ENCODE measurements around the gene GALK1. TPM values are rescaled to one million over a fixed set of nuclear protein-coding genes. Genes with fewer than 3 reads are reported as not detected.
"Not testable (repeated sequence)": the region's sequence is repeated elsewhere in the genome, so short reads cannot be mapped to it uniquely, and the experiment has no call there.

GALK1 gene
- 101 TPM in 2 replicates for total RNA-seq

DNA sequence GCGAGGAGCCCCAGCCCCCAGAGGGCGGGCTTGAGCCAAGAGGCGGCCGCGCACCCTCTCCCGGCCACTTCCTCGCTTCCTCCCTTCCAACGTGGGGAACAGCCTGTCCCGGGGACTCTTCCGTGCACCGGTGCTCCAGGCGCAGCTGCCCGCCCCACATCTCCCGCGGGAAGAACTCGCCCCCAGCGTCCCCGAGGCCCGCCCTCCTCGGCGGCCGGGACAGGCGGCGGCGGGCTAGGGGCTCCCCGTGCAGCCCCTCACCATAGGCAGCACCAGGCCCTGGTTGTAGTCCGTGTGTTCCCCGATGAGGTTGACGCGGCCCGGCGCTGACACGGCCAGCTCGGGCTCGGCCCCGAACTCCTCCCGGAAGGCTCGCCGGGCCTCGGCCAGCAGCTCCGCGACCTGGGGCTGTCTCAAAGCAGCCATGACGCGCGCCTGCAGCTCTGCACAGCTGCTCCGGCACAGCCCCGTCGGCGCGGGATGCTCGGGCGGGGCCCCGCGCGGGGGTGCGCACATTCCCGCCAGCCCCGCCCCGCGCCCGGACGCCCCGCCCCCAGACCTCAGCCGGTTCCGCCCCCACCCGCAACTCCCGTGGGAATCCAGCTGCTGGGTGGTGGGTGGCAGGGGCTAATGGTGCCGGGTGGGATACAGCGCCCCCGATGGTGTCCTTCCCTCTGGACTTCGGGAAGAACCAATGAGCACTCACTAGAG lies at the start of gene GALK1:
Gene GALK1, minus strand, starts transcription at position 482 of the 711 bp plus-strand sequence. Its CDS starts 56 bp downstream, at position 426.
- DNase-seq (ENCODE audit: low read depth in 2 of 2) = peak; percentile 66

DNA sequence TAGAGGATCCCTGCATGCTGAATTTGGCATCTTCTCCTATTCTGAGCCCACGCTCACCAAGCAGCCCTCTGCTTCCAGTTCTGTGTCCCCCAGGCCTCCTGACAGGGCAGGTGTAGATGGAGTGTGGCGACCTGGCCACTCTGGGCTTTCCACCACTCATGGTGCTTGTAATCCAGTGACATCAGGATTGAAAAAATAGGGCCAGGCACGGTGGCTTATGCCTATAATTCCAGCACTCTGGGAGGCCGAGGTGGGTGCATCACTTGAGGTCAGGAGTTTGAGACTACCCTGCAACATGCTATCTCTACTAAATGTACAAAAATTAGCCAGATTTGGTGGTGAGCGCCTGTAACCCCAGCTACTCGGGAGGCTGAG lies 49.0 kb upstream of the GALK1 start:
- no peak for DNase-seq (ENCODE audit: low read depth in 2 of 2)

- DNase-seq (ENCODE audit: low read depth in 2 of 2) = no peak
Measured at GRCh38 chr17:75813081-75814020, 48.4 kb upstream of the GALK1 start.

GRCh38 chr17:75812096-75813013 lies 47.4 kb upstream of the GALK1 start:
- no peak for DNase-seq (ENCODE audit: low read depth in 2 of 2)

DNA sequence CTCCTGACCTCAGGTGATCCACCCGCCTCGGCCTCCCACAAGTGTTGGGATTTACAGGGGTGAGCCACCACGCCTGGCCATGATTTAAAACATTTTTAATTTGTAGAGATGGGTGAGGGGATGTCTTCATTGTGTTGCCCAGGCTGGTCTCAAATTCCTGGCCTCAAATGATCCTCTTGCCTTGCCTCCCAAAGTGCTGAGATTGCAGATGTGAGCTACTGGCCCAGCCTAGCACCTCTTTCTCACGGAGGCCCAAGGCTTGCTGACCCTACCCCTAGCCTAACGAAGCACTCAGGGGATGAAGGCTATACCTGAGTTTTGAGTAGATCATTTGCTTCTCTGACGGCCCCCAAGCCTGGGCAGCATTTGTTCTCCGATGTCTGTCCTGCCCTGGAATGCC lies 46.2 kb upstream of the GALK1 start:
- DNase-seq (ENCODE audit: low read depth in 2 of 2) = no peak

GRCh38 chr17:75810756-75811155 lies 45.8 kb upstream of the GALK1 start:
- not testable (repeated sequence) for DNase-seq (ENCODE audit: low read depth in 2 of 2)

GRCh38 chr17:75810216-75810615 lies 45.2 kb upstream of the GALK1 start:
- DNase-seq (ENCODE audit: low read depth in 2 of 2) = no peak

DNA sequence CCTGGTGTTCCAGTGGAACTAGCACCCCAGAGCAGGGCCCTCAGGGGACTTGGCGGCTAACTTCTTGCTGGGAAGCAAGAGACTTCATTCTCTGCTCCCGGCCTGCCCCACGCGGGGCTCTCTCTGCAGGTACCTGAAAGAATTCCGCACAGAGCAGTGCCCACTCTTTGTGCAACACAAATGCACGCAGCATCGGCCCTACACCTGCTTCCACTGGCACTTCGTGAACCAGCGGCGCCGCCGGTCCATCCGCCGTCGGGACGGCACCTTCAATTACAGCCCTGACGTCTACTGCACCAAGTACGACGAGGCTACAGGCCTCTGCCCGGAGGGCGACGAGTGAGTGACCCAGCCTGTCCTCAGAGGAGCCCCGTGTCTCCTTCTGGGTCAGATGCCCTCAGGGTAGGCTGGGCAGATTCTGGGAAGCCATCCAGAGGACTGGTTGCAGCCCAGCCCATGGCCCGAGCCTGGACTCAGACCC lies 44.7 kb upstream of the GALK1 start:
- DNase-seq (ENCODE audit: low read depth in 2 of 2) = no peak

DNA sequence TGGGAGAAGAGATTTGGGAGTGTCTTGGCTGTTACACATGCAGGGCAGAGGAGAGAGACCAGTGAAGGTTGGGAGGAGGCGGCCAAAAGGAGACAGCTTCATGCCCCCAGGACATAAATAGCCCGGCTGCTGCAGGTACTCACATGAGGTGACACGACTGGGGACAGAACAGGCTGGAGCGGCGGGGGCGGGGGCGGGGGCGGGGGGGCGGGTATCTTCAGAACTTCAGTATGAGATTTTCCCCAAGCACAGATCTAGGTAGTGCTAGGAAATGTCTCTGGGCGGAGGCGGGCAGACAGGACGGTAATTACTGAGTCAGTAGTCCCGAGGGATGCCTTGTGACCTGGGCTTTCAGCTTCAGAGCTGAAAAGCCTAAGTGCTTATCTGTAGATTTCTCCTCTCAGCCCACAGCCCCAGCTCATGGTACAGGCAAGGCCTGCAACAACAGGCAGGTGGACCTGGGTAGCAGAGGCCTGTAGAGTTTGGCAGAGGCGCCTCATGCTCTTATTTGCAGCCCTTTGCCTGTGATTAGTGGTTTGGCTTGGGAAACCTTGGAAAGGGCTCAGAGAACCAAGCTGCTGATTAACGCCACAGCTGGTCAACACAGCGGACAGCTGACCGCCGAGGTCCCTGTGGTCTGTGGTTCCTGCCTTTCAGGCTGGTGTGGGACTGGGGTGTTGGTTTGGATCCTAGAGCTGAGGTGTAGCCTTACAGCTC lies 44.1 kb upstream of the GALK1 start:
- no peak for DNase-seq (ENCODE audit: low read depth in 2 of 2)

GRCh38 chr17:75808549-75808904 lies 43.5 kb upstream of the GALK1 start:
- DNase-seq (ENCODE audit: low read depth in 2 of 2) = no peak

DNA sequence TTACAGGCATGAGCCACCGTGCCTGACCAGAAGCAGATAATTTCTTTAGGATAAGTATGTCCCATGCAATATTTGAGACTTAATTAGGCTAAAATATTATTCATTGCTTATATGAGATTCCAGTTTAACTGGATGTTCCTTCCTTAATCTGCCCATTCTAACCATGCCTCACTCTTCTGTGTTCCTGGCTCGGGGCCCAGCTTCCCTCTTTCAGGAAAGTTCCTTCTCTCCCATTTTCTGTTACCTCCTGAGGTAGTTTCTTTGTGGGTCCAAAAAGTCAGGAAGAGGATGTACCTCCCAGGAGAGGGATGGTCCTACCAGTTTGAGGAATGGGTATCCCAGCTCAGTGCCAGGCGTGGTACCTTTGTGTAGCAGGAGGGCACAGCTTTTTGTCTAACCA lies 42.9 kb upstream of the GALK1 start:
- DNase-seq (ENCODE audit: low read depth in 2 of 2) = no peak

GRCh38 chr17:75806822-75807500 lies 42.0 kb upstream of the GALK1 start:
- no peak for DNase-seq (ENCODE audit: low read depth in 2 of 2)

DNA sequence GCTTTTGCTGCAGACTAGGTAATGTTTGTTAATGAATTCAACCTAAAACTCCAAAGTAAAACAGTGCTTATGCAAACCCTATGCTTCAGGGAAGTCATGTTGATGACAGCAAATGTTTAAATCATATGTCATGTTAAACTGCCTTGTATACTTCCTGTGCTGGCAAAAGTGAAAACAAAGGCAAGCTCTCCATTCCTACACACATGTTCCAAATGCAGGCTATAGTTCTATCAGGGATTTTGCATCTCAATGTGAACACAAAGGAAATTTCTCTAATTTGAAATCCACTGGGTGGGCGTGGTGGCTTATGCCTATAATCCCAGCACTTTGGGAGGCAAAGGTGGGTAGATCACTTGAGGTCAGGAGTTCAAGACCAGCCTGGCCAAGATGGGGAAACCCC lies 38.9 kb upstream of the GALK1 start:
- DNase-seq (ENCODE audit: low read depth in 2 of 2) = no peak

- no peak for DNase-seq (ENCODE audit: low read depth in 2 of 2)
Measured at GRCh38 chr17:75799402-75799801, 34.4 kb upstream of the GALK1 start.

DNA sequence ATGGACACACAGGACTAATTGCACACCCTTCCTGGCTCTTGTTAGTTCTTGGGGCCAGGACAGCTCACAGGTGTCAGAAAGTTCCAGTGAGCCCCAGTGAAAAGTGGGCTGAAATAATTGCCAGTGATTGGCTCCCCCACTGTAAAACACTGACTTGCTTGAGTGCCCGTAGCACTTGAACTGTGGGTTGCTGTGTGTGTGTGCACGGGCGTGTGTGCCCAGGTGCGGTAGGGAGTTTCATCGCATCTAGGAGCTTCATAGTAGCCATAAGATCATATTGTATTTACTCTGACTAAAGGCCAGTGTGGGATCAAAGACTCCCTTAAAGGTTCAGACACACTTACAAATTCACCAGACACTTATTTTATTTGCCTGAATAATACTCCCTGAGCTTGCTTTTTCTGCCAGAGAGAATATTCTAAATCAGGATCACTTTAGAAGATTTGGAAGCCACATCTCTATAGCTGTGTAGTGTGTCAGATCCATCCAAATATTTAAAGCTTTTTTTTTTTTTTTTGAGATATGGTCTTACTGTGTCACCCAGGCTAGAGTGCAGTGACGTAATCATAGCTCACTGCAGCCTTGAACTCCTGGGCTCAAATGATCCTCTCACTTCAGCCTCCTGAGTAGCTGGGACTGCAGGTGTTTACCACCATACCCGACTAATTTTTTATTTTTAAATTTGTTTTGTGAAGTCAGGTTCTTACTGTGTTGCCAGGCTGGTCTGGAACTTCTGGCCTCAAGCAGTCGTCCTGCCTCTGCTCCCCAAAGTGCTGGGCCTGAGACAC lies 31.0 kb upstream of the GALK1 start:
- no peak for DNase-seq (ENCODE audit: low read depth in 2 of 2)

DNA sequence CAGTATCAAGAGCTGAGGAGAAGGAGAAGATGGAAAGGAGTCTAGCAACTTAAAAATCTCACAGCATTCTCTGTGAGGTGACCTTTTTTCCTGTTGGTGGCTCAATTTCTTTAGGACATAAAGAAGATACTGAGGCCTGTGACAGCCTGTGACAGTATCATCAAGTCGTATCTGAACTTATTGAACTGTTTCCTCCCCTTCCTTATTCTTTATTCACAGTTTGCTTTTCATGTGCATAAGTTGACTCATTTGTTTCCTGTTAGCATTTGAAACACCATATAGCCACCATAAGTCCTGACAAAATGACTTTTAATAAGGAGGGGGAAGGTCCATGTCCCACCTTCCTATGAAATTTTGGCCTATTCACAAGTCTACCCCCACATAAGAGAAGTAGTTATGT lies 28.5 kb upstream of the GALK1 start:
- no peak for DNase-seq (ENCODE audit: low read depth in 2 of 2)

DNA sequence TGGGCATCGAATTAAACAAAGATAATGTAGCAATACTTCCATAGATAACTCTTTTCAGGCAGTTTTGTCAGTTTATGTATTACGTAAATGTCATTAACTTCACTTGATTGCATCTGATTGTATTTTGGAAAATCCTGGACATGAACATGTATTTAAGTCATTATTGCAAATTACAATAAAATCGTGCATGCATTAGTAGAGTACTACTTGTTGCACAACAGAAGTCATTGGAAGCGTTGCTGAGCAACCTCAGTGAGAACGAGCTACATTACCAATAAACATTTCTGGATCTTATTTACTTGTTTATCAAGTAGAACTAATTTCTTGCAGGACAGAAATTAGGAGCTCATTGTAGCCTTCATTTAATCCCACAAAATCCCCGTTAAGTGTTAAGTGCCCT lies 26.3 kb upstream of the GALK1 start:
- DNase-seq (ENCODE audit: low read depth in 2 of 2) = no peak

DNA sequence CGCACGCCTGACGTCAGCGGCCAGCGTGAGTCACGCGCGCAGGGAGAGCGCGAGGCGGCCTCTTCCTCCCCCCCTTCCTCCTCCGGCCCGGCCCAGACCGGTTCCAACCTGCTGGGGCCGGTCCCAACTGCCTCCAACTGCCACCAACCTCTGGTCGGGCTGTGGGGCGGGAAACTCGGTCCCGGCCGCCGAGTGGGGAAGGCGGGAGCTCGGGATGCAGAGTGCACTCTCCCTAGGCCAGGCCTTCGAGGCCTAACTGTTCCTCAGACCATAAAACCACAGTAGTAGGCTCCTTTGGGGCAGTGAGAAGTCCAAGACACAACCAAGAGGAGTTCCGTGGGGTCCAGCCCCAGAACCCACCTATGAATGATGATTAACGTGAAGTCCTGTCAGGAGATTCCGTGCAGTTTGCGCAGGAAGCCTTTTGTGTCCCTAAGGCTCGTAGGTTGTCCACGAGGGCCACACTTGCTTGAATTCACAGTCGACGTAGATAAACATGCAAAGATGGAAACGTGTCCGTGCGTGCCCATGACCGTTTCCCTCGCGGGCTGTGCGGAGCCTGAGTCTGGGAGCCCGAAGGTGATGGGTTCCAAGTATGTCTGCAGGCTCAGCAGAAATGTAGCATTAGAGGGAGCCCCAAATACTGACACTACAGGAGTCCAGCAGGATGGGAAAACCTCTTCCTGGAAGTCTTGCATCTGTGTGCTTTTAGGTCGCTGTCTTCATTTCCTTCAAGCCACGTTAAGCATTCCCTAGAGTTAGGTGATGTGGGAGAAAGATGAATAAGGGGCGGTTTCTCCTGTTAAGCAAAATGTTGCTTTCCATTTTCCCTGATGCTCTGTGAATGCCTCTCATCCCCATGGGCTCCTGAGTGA lies 20.3 kb upstream of the GALK1 start:
- DNase-seq (ENCODE audit: low read depth in 2 of 2) = peak; percentile 91 to 95

Data from lung microvascular endothelial cell (primary cell).